Karpas-422 (cell line): ENCODE measurements around the gene ELAVL3. TPM values are rescaled to one million over a fixed set of nuclear protein-coding genes. Genes with fewer than 3 reads are reported as not detected.

ENCODE experiments used
- DNase-seq: peaks from one replicate; pipeline ENCODE4 v3.0.0-alpha.2; 2015
- H2AFZ ChIP-seq: fragments of 200-600 bp; sonication (generic); 2 replicates; pipeline ENCODE4 v1.6.1; 2014; ENCODE audit warnings: antibody characterized with exemption, low read length, mixed read lengths
- H3K27ac ChIP-seq: fragments of 200-600 bp; sonication (generic); 2 replicates; pipeline ENCODE4 v1.5.1; 2014; ENCODE audit warnings: mild to moderate bottlenecking, low read length, moderate library complexity
- H3K27me3 ChIP-seq: fragments of 200-600 bp; sonication (generic); 2 replicates; pipeline ENCODE4 v1.6.1; 2014; ENCODE audit warnings: low read length, mixed read lengths
- H3K36me3 ChIP-seq: fragments of 200-600 bp; sonication (generic); 2 replicates; pipeline ENCODE4 v1.6.1; 2014; ENCODE audit warnings: low read length, mixed read lengths; ENCODE audit not compliant: insufficient read depth
- H3K4me1 ChIP-seq: fragments of 200-600 bp; sonication (generic); 2 replicates; pipeline ENCODE4 v1.6.1; 2014; ENCODE audit warnings: mild to moderate bottlenecking, low read length, mixed read lengths
- H3K4me2 ChIP-seq: fragments of 200-600 bp; sonication (generic); 2 replicates; pipeline ENCODE4 v1.6.1; 2014; ENCODE audit warnings: low read length, low read depth, mild to moderate bottlenecking; ENCODE audit not compliant: poor library complexity, severe bottlenecking
- H3K4me3 ChIP-seq: fragments of 200-600 bp; sonication (generic); 2 replicates; pipeline ENCODE4 v1.5.1; 2014; ENCODE audit warnings: mild to moderate bottlenecking, antibody characterized with exemption, low read length, mixed read lengths
- H3K79me2 ChIP-seq: fragments of 200-600 bp; sonication (generic); 2 replicates; pipeline ENCODE4 v1.6.1; 2014; ENCODE audit warnings: mild to moderate bottlenecking, low read length, mixed read lengths
- H3K9ac ChIP-seq: fragments of 200-600 bp; sonication (generic); 2 replicates; pipeline ENCODE4 v1.6.0; 2014; ENCODE audit warnings: low read length
- H3K9me2 ChIP-seq: fragments of 200-600 bp; sonication (generic), shearing (Covaris generic); replicated peaks from 2 replicates; pipeline ENCODE4 v1.6.0; 2014; ENCODE audit warnings: mild to moderate bottlenecking, low read length, moderate library complexity; ENCODE audit not compliant: insufficient read depth
- H3K9me3 ChIP-seq: fragments of 300-700, 200-600 bp; sonication (generic); 2 replicates; pipeline ENCODE4 v1.6.1; 2014; ENCODE audit warnings: low read length, mixed read lengths
- H4K20me1 ChIP-seq: fragments of 200-600 bp; sonication (generic); 2 replicates; pipeline ENCODE4 v1.6.1; 2014; ENCODE audit warnings: mild to moderate bottlenecking, antibody characterized with exemption, low read length, low read depth; ENCODE audit not compliant: insufficient read depth
- total RNA-seq: library from RNA; depleted of rRNA; stranded (reverse); fragments of >200 nt; shearing (Covaris generic); gene quantifications from 2 replicates; pipeline ENCODE4 v1.2.3, GENCODE V29; 2014; ENCODE audit warnings: low replicate concordance

ELAVL3 gene
- total RNA-seq, 1 experiment from 2014 or later = not detected

- peak; percentile 78 for DNase-seq
- Histone ChIP-seq H3K27ac (no peak overlapping the region), H3K9me2 (no peaks in the 10 kb centered on the region), H2AFZ (no peak overlapping the region), H3K9ac (no peak overlapping the region), H3K4me3 (no peak overlapping the region), H3K9me3 (no peaks in the 10 kb centered on the region), H4K20me1 (no peaks in the 10 kb centered on the region), H3K36me3 (no peaks in the 10 kb centered on the region; the same call in 1 of the 2 replicates), H3K4me1 (peaks cover 11% of the 10 kb centered on the region), H3K27me3 (no peaks in the 10 kb centered on the region), H3K4me2 (no peak overlapping the region), H3K79me2 (no peaks in the 10 kb centered on the region)
Observed at GRCh38 chr19:11446652-11447301, 34.1 kb downstream of the ELAVL3 start.

GRCh38 chr19:11446271-11446651 lies 34.6 kb downstream of the ELAVL3 start:
- Histone ChIP-seq H3K36me3 (peaks cover 4% of the 10 kb centered on the region), H3K9ac (no peak overlapping the region), H3K27ac (no peak overlapping the region), H4K20me1 (no peaks in the 10 kb centered on the region), H3K27me3 (no peaks in the 10 kb centered on the region), H3K4me1 (peaks cover 5% of the 10 kb centered on the region), H3K4me2 (no peak overlapping the region), H3K9me2 (no peaks in the 10 kb centered on the region), H3K4me3 (no peak overlapping the region), H3K79me2 (peaks cover 4% of the 10 kb centered on the region; the same call in 1 of the 2 replicates), H2AFZ (no peak overlapping the region), H3K9me3 (no peaks in the 10 kb centered on the region)
- DNase-seq = no peak

DNA sequence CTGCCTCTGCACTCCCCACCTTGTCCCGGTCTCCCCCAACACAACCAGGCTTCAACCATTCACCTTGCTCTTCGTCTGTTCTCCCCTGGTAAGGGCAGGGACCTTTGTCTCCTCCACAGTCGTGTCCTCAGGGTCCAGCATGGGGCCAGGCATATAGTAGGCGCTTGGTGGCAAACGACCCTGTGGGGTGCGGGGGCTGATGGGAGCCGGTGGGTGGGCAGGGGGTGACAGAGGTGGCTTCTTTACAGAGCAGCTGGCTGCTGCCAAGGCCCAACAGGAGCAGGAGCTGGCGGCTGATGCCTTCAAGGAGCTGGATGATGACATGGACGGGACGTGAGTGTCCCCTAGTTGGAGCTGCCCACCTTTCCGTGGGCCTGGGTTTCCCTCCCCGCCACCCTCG lies 35.7 kb downstream of the ELAVL3 start:
- H3K9me3 ChIP-seq = no peaks in the 10 kb centered on the region
- no peaks in the 10 kb centered on the region for H3K27me3 ChIP-seq
- H3K9ac ChIP-seq = no peak overlapping the region
- no peak overlapping the region for H3K4me2 ChIP-seq
- no peaks in the 10 kb centered on the region for H4K20me1 ChIP-seq
- DNase-seq = no peak
- H3K4me1 ChIP-seq = no peaks in the 10 kb centered on the region
- H3K79me2 ChIP-seq = peaks cover 8% of the 10 kb centered on the region; the same call in 1 of the 2 replicates
- H3K36me3 ChIP-seq = peaks cover 12% of the 10 kb centered on the region
- H3K4me3 ChIP-seq = no peak overlapping the region
- no peak overlapping the region for H3K27ac ChIP-seq
- H2AFZ ChIP-seq = no peak overlapping the region
- no peaks in the 10 kb centered on the region for H3K9me2 ChIP-seq

- Histone ChIP-seq H3K79me2 (peaks cover 8% of the 10 kb centered on the region; the same call in 1 of the 2 replicates), H2AFZ (no peak overlapping the region), H3K9me2 (no peaks in the 10 kb centered on the region), H3K27me3 (no peaks in the 10 kb centered on the region), H3K4me1 (no peaks in the 10 kb centered on the region), H3K36me3 (peaks cover 12% of the 10 kb centered on the region), H3K27ac (no peak overlapping the region), H3K9ac (no peak overlapping the region), H3K4me3 (no peak overlapping the region), H3K4me2 (no peak overlapping the region), H3K9me3 (no peaks in the 10 kb centered on the region), H4K20me1 (no peaks in the 10 kb centered on the region)
- DNase-seq = no peak
Observed at GRCh38 chr19:11444059-11444458, 36.8 kb downstream of the ELAVL3 start.

GRCh38 chr19:11437955-11438354 lies 42.9 kb downstream of the ELAVL3 start:
- peaks cover 24% of the 10 kb centered on the region for H3K4me1 ChIP-seq
- no peak overlapping the region for H2AFZ ChIP-seq
- peak overlapping the region; percentile 40 for H3K9ac ChIP-seq
- no peaks in the 10 kb centered on the region for H3K27me3 ChIP-seq
- H3K4me2 ChIP-seq = peak overlapping the region; percentile 23
- H4K20me1 ChIP-seq = peaks cover 5% of the 10 kb centered on the region; the same call in 1 of the 2 replicates
- no peak overlapping the region for H3K4me3 ChIP-seq
- no peaks in the 10 kb centered on the region for H3K9me3 ChIP-seq
- no peak for DNase-seq
- peaks cover 22% of the 10 kb centered on the region; the same call in 1 of the 2 replicates for H3K36me3 ChIP-seq
- no peak overlapping the region for H3K27ac ChIP-seq
- peaks cover 28% of the 10 kb centered on the region for H3K79me2 ChIP-seq
- H3K9me2 ChIP-seq = no peaks in the 10 kb centered on the region

GRCh38 chr19:11435833-11436313 lies 45.0 kb downstream of the ELAVL3 start:
- Histone ChIP-seq H3K36me3 (peaks cover 14% of the 10 kb centered on the region; the same call in 1 of the 2 replicates), H3K9ac (peak overlapping the region; percentile 80), H3K4me1 (peaks cover 24% of the 10 kb centered on the region), H2AFZ (peak overlapping the region; percentile 71), H3K9me3 (no peaks in the 10 kb centered on the region), H3K9me2 (no peaks in the 10 kb centered on the region), H3K79me2 (peaks cover 20% of the 10 kb centered on the region), H3K27me3 (no peaks in the 10 kb centered on the region), H3K27ac (peak overlapping the region; percentile 8; the same call in 1 of the 2 replicates), H4K20me1 (peaks cover 5% of the 10 kb centered on the region; the same call in 1 of the 2 replicates), H3K4me2 (peak overlapping the region; percentile 91), H3K4me3 (peak overlapping the region; percentile 84)
- peak; percentile 62 for DNase-seq

DNA sequence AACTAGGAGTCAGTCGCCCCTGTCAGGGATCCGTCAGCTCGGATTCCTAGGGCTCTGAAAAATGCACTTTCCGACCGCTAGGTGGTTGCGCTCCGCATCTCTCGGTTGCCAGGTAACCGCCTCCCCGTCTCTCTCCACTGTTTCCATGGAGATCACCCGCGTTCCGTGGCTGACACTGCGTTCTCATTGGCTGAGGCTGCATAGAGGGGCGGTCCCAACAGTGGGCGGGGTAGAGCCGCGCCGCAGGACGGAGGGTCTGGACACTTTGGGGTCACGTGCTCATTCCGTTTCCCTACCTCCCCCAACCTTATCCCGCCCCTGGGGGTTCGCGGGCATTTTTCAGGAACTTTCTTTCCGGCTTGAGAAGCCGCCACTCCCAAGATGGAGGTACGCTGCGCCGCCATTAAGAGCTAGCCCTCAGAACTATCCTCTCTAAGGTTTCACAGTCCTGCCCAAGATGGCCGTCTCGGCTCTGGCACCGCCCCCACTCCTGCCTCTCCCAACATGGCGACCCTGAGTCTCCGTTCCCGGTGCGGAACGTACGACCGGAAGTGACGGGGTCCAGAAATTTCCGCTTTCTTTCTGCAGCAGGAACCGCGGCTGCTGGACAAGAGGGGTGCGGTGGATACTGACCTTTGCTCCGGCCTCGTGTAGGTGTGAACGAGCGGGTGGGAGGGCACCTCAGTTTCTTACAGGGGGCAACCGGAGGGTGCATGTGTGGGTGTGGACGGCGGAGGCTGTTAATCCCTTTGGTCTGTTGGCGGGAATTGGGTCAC lies 45.6 kb downstream of the ELAVL3 start, which contains the start of the genes ODAD3 and PRKCSH:
Gene ODAD3 (minus strand): TSS at position 65 of the 776 bp plus-strand sequence. CDS start 105 bp downstream, outside the sequence.
Gene PRKCSH (plus strand): TSS at position 579 of the 776 bp plus-strand sequence. CDS start 483 bp downstream, outside the sequence.
- Histone ChIP-seq H3K4me3 (peak within 1 kb of the TSS; percentile 84), H3K27ac (peak within 1 kb of the TSS; percentile 8; the same call in 1 of the 2 replicates), H3K9me3 (no peaks in the 10 kb centered on the region), H2AFZ (peak within 1 kb of the TSS; percentile 99), H3K9ac (peak within 1 kb of the TSS; percentile 80), H3K36me3 (peaks cover 10% of the 10 kb centered on the region; the same call in 1 of the 2 replicates), H3K4me2 (peak within 1 kb of the TSS; percentile 98), H4K20me1 (peaks cover 5% of the 10 kb centered on the region; the same call in 1 of the 2 replicates), H3K27me3 (no peaks in the 10 kb centered on the region), H3K9me2 (no peaks in the 10 kb centered on the region), H3K79me2 (peaks cover 20% of the 10 kb centered on the region), H3K4me1 (peaks cover 24% of the 10 kb centered on the region)
- DNase-seq = peak; percentile 100

DNA sequence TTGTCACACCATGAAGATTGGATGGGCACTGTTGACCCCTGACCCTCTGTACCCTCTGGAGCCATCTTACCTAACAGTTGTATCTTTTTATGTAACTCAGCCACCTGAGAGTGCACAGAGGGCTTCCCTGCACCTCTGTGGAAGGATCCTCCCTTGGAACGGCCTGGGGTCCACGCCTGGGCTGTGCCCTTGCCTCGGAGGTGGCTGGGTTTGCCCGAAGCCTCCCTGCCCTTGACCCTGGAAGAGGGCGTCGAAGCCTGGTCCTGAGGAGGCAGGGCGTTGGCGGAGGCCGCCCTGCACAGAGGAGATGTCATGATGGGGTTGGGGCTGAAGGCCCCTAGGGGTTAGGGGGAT lies 46.2 kb downstream of the ELAVL3 start:
- Histone ChIP-seq H2AFZ (peak overlapping the region; percentile 99), H3K4me1 (peaks cover 24% of the 10 kb centered on the region), H3K4me2 (peak overlapping the region; percentile 98), H3K27me3 (no peaks in the 10 kb centered on the region), H3K4me3 (peak overlapping the region; percentile 80), H3K27ac (no peak overlapping the region), H3K79me2 (peaks cover 20% of the 10 kb centered on the region), H4K20me1 (peaks cover 5% of the 10 kb centered on the region; the same call in 1 of the 2 replicates), H3K36me3 (peaks cover 10% of the 10 kb centered on the region; the same call in 1 of the 2 replicates), H3K9me3 (no peaks in the 10 kb centered on the region), H3K9me2 (no peaks in the 10 kb centered on the region), H3K9ac (peak overlapping the region; percentile 78)
- DNase-seq = no peak
